ENCODE results near the gene NSMCE1. TPM values are rescaled to one million over a fixed set of nuclear protein-coding genes. Genes with fewer than 3 reads are reported as not detected.

NSMCE1 gene
- total and polyA plus RNA-seq, 2 of the 8 experiments (the other 6 are each of a cell fraction or from before 2014, with no cell fraction given): 8.1 to 16.6 TPM

DNA sequence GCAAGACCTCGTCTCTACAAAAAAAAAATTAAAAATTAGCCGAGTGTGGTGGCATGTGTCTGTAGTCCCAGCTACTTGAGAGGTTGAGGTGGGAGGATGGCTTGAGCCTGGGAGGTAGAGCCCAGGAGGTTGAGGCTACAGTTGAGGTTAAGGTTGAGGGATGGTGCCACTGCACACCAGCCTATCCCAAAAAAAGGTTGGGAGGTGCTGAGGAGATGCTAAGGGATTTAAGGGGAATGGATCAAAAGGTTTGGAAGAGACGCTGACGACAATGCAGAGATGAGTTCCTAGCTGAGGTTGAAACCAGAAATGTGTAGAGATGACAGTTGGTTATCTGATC is 4.7 kb upstream of the NSMCE1 start:
- H4K20me1 ChIP-seq (replicated peaks in 1 of 2; ENCODE audit: control insufficient read depth in 1 of 2, insufficient read depth in 2 of 2, low read length in 2 of 2): no peaks in the 10 kb centered on the region
- H3K9ac ChIP-seq (replicated peaks in 1 of 4; ENCODE audit: extremely low read depth in 1 of 4, low read depth in 3 of 4, low read length in 3 of 4): no peak overlapping the region
- no peaks in the 10 kb centered on the region for H3K79me2 ChIP-seq (ENCODE audit: control insufficient read depth in 1 of 2, insufficient read depth in 2 of 2, low read length in 2 of 2)
- H3K9me3 ChIP-seq (ENCODE audit: insufficient read depth in 2 of 2, low read depth in 1 of 2, low read length in 1 of 2): no peaks in the 10 kb centered on the region
- H3K27me3 ChIP-seq (replicated peaks in 1 of 4; ENCODE audit: control insufficient read depth in 3 of 4, extremely low read depth in 1 of 4, insufficient read depth in 3 of 4, low read length in 3 of 4): no peaks in the 10 kb centered on the region
- H3K4me1 ChIP-seq (replicated peaks in 1 of 4; ENCODE audit: control insufficient read depth in 3 of 4, insufficient read depth in 4 of 4, low read length in 3 of 4): peaks cover 0 to 9% (median 0%) of the 10 kb centered on the region in 4 experiments; a peak in 2 of 7 replicates
- no peak overlapping the region for H2AFZ ChIP-seq (ENCODE audit: low read length)
- no peak overlapping the region for H3K56ac ChIP-seq (replicated peaks; ENCODE audit: insufficient read length, low read depth, low read length)
- no peaks in the 10 kb centered on the region for H3K79me1 ChIP-seq (ENCODE audit: low read depth, low read length)
- ChIA-PET POLR2A (ENCODE audit: partially characterized antibody) (no interaction called here), CTCF (ENCODE audit: partially characterized antibody) (interaction anchor here (1.5 to 3.4 kb wide), 3 partner anchors 10 to 102 kb away, joined by 3 to 12 read pairs (median 4); no protein-coding TSS in a partner anchor)
- no peak overlapping the region for H3K4ac ChIP-seq (replicated peaks; ENCODE audit: insufficient read length, low read depth, low read length)
- H2BK5ac ChIP-seq (ENCODE audit: low read depth, low read length): no peak overlapping the region
- no peak overlapping the region for H3K4me2 ChIP-seq (ENCODE audit: insufficient read depth in 1 of 2, low read depth in 2 of 2, low read length in 2 of 2)
- 93% methylated on average over 4 of the region's 4 CpGs; no CpG with 5 or more reads in 1 of the 2 experiments for WGBS, 2 experiments (ENCODE audit: extremely low coverage in 1 of 2, insufficient coverage in 1 of 2, insufficient read length in 1 of 2, insufficient replicate concordance in 2 of 2, low coverage in 1 of 2, low lambda C conversion rate in 2 of 2, missing lambda C conversion rate in 1 of 2)
- peaks cover 3% of the 10 kb centered on the region; the same call in 1 of the 2 replicates for H3K23me2 ChIP-seq (ENCODE audit: low read depth, low read length)
- H4K91ac ChIP-seq (replicated peaks; ENCODE audit: insufficient read length, low read length): no peak overlapping the region
- DNase-seq (ENCODE audit: low read depth in 1 of 2, low spot score in 2 of 2) (no peak), FAIRE-seq (no peak)
- H4K8ac ChIP-seq (ENCODE audit: extremely low read depth, insufficient read depth, low read length): no peak overlapping the region
- no peak overlapping the region for H2BK20ac ChIP-seq (ENCODE audit: low read length)
- no peak overlapping the region for H4K5ac ChIP-seq (ENCODE audit: insufficient read length, low read depth, low read length)
- no peak overlapping the region for H3K14ac ChIP-seq (ENCODE audit: insufficient read length)
- no peak overlapping the region for H2BK120ac ChIP-seq (replicated peaks; ENCODE audit: low read depth, low read length)
- H3K27ac ChIP-seq (ENCODE audit: low read depth, low read length): no peak overlapping the region
- no peak overlapping the region for H2BK12ac ChIP-seq (ENCODE audit: low read depth, low read length)
- TF ChIP-seq CTBP2 (IDR thresholded peaks at IDR 0.05; ENCODE audit: borderline replicate concordance, insufficient read depth, insufficient read length, low read length) (no peak), GTF2F1 (IDR thresholded peaks at IDR 0.05; ENCODE audit: borderline replicate concordance, low read depth, low read length) (no peak), POLR2A (IDR thresholded peaks at IDR 0.05; ENCODE audit: control extremely low read depth in 1 of 2, low read depth in 2 of 2, low read length in 2 of 2) (no peak)
- H2AK5ac ChIP-seq (ENCODE audit: low read depth, low read length): no peak overlapping the region
- no peak overlapping the region for H3K23ac ChIP-seq (ENCODE audit: insufficient read length)
- H3K18ac ChIP-seq (ENCODE audit: extremely low read depth, low read length): no peak overlapping the region
- no peaks in the 10 kb centered on the region for H3K36me3 ChIP-seq (ENCODE audit: control insufficient read depth in 2 of 4, insufficient read depth in 4 of 4, low read length in 3 of 4)
- no peak overlapping the region for H2BK15ac ChIP-seq (ENCODE audit: low read length)
- no peak overlapping the region for H3K4me3 ChIP-seq (ENCODE audit: extremely low read depth in 1 of 4, insufficient read depth in 2 of 4, low read depth in 3 of 4, low read length in 4 of 4)

All from H1 (cell line).